Stimulated activated CD4-positive, alpha-beta T cell treated with anti-CD3 and anti-CD28 coated beads, Interleukin-1b, Interleukin-23, amount 100 ng/mL, for 1 hour (primary cell): Measurements from ENCODE around the gene FAM78A.

Source experiments
- DNase-seq, 2 donors: peaks; one replicate each; pipeline ENCODE4 v3.0.0-alpha.2; 2020; ENCODE audit warnings: low read depth in 2 of 2

The FAM78A gene

GRCh38 chr9:131239161-131239975 lies 36.9 kb downstream of the FAM78A start:
- DNase-seq: no peak

GRCh38 chr9:131238402-131239021 lies 37.8 kb downstream of the FAM78A start:
- no peak for DNase-seq

- peak; percentile 50 to 63 for DNase-seq
These were observed 38.3 kb downstream of the FAM78A start for GRCh38 chr9:131237931-131238401.

GRCh38 chr9:131237291-131237690 lies 39.0 kb downstream of the FAM78A start:
- no peak for DNase-seq

GRCh38 chr9:131236761-131237160 lies 39.5 kb downstream of the FAM78A start:
- DNase-seq: no peak

- no peak for DNase-seq
These were observed 40.1 kb downstream of the FAM78A start for GRCh38 chr9:131236161-131236560.

GRCh38 chr9:131235480-131235851 lies 40.8 kb downstream of the FAM78A start:
- no peak for DNase-seq

GRCh38 chr9:131234799-131235479 lies 41.4 kb downstream of the FAM78A start:
- DNase-seq: no peak

- no peak for DNase-seq
These were observed 42.3 kb downstream of the FAM78A start for GRCh38 chr9:131233995-131234394.

- DNase-seq: no peak
These were observed 42.8 kb downstream of the FAM78A start for GRCh38 chr9:131233556-131233955.

- no peak for DNase-seq
These were observed 47.3 kb downstream of the FAM78A start for GRCh38 chr9:131228988-131229387.

- no peak for DNase-seq
These were observed 48.3 kb downstream of the FAM78A start for GRCh38 chr9:131227959-131228460.

GRCh38 chr9:131227112-131227958 lies 49.0 kb downstream of the FAM78A start:
- no peak for DNase-seq

GRCh38 chr9:131226226-131226625 lies 50.1 kb downstream of the FAM78A start:
- DNase-seq: no peak

GRCh38 chr9:131222460-131222859 lies 53.9 kb downstream of the FAM78A start:
- DNase-seq: no peak

GRCh38 chr9:131220485-131220884 lies 55.8 kb downstream of the FAM78A start:
- no peak for DNase-seq

- no peak for DNase-seq
These were observed 57.9 kb downstream of the FAM78A start for GRCh38 chr9:131218370-131218769.

- DNase-seq: no peak
These were observed 58.8 kb downstream of the FAM78A start for GRCh38 chr9:131217331-131218031.

GRCh38 chr9:131216806-131217205 lies 59.5 kb downstream of the FAM78A start:
- DNase-seq: no peak

- DNase-seq: no peak
These were observed 61.4 kb downstream of the FAM78A start for GRCh38 chr9:131214876-131215275.

- no peak for DNase-seq
These were observed 61.9 kb downstream of the FAM78A start for GRCh38 chr9:131214286-131214856.
